IMR-90 (cell line): Measurements from ENCODE around the gene NEURL2. TPM values are rescaled to one million over a fixed set of nuclear protein-coding genes. Genes with fewer than 3 reads are reported as not detected.

Source experiments
- ATAC-seq: fragments of 200-7000 bp; cut with Tn5 transposase; 2 replicates; pipeline ENCODE4 v1.9.1; 2020; ENCODE audit warnings: low read depth, mild to moderate bottlenecking, moderate library complexity
- BruUV-seq: library from RNA; stranded (reverse); fragments of 400-500 nt; replicated peaks from 2 replicates; lab custom pipeline; 2021; lab: Mats Ljungman, UMichigan
- CTCF ChIA-PET: fragments of 300-600 bp; formaldehyde crosslinking; extraction: SDS; loops from one replicate; lab custom pipeline; 2021; ENCODE audit warnings: antibody characterized with exemption; lab: Yijun Ruan, JAX
- POLR2A ChIA-PET: fragments of 300-600 bp; sonication (Branson Sonifier 250); formaldehyde crosslinking; loops from one replicate; lab custom pipeline; 2022; ENCODE audit warnings: antibody characterized with exemption; ENCODE audit not compliant: unreplicated experiment; lab: Charles Lee
- DNase-seq: peaks from one replicate; pipeline ENCODE4 v3.0.0; 2013
- H2AFZ ChIP-seq: replicated peaks from 2 replicates; pipeline ENCODE3; 2013; ENCODE audit warnings: low read length, mild to moderate bottlenecking; ENCODE audit not compliant: poor library complexity
- H2AK5ac ChIP-seq: 2 replicates; pipeline ENCODE4 v1.6.1; 2013; ENCODE audit warnings: low read depth, low read length, inconsistent platforms
- H2AK9ac ChIP-seq: replicated peaks from 2 replicates; pipeline ENCODE3; 2013; ENCODE audit warnings: mild to moderate bottlenecking, low read depth, low read length, moderate library complexity; ENCODE audit not compliant: poor library complexity
- H2BK120ac ChIP-seq: 2 replicates; pipeline ENCODE4 v1.6.1; 2013; ENCODE audit warnings: low read depth, low read length, inconsistent platforms
- H2BK15ac ChIP-seq: 3 replicates; pipeline ENCODE4 v1.6.1; 2013; ENCODE audit warnings: low read depth, low read length, inconsistent platforms
- H2BK20ac ChIP-seq: 2 replicates; pipeline ENCODE4 v1.6.1; 2013; ENCODE audit warnings: low read depth, mild to moderate bottlenecking, inconsistent platforms, low read length, moderate library complexity
- H2BK5ac ChIP-seq: 2 replicates; pipeline ENCODE4 v1.6.1; 2013; ENCODE audit warnings: mild to moderate bottlenecking, low read depth, low read length, inconsistent platforms; ENCODE audit not compliant: poor library complexity, severe bottlenecking
- H3K14ac ChIP-seq: replicated peaks from 2 replicates; pipeline ENCODE4 v1.6.1; 2013; ENCODE audit warnings: low read depth, low read length, inconsistent platforms
- H3K18ac ChIP-seq: 2 replicates; pipeline ENCODE4 v1.6.1; 2013; ENCODE audit warnings: low read depth, low read length, control low read depth
- H3K23ac ChIP-seq: 2 replicates; pipeline ENCODE4 v1.6.1; 2013; ENCODE audit warnings: low read depth, low read length, inconsistent platforms
- H3K27ac ChIP-seq: 2 replicates; pipeline ENCODE4 v1.5.1; 2013; ENCODE audit warnings: mild to moderate bottlenecking, control low read depth, low read length; ENCODE audit not compliant: insufficient read depth
- H3K27me3 ChIP-seq: 2 replicates; pipeline ENCODE4 v1.6.1; 2013; ENCODE audit warnings: low read length; ENCODE audit not compliant: control insufficient read depth, insufficient read depth
- H3K36me3 ChIP-seq: 2 replicates; pipeline ENCODE4 v1.6.1; 2013; ENCODE audit warnings: low read length, mixed read lengths; ENCODE audit not compliant: control insufficient read depth, insufficient read depth
- H3K4ac ChIP-seq: 2 replicates; pipeline ENCODE4 v1.6.1; 2013; ENCODE audit warnings: low read depth, low read length, inconsistent platforms
- H3K4me1 ChIP-seq: 2 replicates; pipeline ENCODE4 v1.6.1; 2013; ENCODE audit warnings: low read length, mixed read lengths; ENCODE audit not compliant: control insufficient read depth, insufficient read depth
- H3K4me2 ChIP-seq: 2 replicates; pipeline ENCODE4 v1.6.1; 2013; ENCODE audit warnings: low read depth, mild to moderate bottlenecking, control low read depth, low read length, moderate library complexity
- H3K4me3 ChIP-seq: 2 replicates; pipeline ENCODE4 v1.5.1; 2013; ENCODE audit warnings: low read depth, mild to moderate bottlenecking, control low read depth, low read length, moderate library complexity; ENCODE audit not compliant: insufficient read depth
- H3K56ac ChIP-seq: 2 replicates; pipeline ENCODE4 v1.6.1; 2013; ENCODE audit warnings: low read length, inconsistent platforms; ENCODE audit not compliant: insufficient read depth; ENCODE audit errors: extremely low read depth
- H3K79me1 ChIP-seq, 2 experiments: 2 replicates each; pipeline ENCODE4 v1.6.1; 2013; ENCODE audit warnings: low read length in 2 of 2, inconsistent platforms in 1 of 2, low read depth in 1 of 2
- H3K9ac ChIP-seq: 2 replicates; pipeline ENCODE4 v1.6.1; 2013; ENCODE audit warnings: low read depth, low read length, control low read depth
- H3K9me1 ChIP-seq: 2 replicates; pipeline ENCODE4 v1.6.1; 2013; ENCODE audit warnings: low read length, inconsistent platforms; ENCODE audit not compliant: insufficient read depth
- H3K9me3 ChIP-seq: 2 replicates; pipeline ENCODE4 v1.6.1; 2013; ENCODE audit warnings: low read length; ENCODE audit not compliant: control insufficient read depth, insufficient read depth
- H4K20me1 ChIP-seq: 2 replicates; pipeline ENCODE4 v1.6.1; 2013; ENCODE audit warnings: low read length, inconsistent platforms; ENCODE audit not compliant: insufficient read depth
- H4K5ac ChIP-seq: 2 replicates; pipeline ENCODE4 v1.6.1; 2013; ENCODE audit warnings: mild to moderate bottlenecking, low read depth, low read length, control low read depth
- H4K8ac ChIP-seq, 2 experiments: 2 replicates each; pipeline ENCODE4 v1.6.1; 2013; ENCODE audit warnings: low read depth in 2 of 2, low read length in 2 of 2, control low read depth in 1 of 2, inconsistent platforms in 1 of 2
- H4K91ac ChIP-seq: 2 replicates; pipeline ENCODE4 v1.6.1; 2013; ENCODE audit warnings: low read depth, low read length, inconsistent platforms; ENCODE audit not compliant: insufficient read depth
- BHLHE40 ChIP-seq: fragments of 150-350 bp; IDR thresholded peaks from 2 replicates; pipeline ENCODE4 v1.6.1; 2016; ENCODE audit warnings: mild to moderate bottlenecking, low read depth, low read length
- CEBPB ChIP-seq: IDR thresholded peaks from 2 replicates; pipeline ENCODE4 v1.6.1; 2012; ENCODE audit warnings: low read depth, low read length, improper control_type of control experiment
- CHD1 ChIP-seq: IDR thresholded peaks from 2 replicates; pipeline ENCODE4 v1.6.1; 2012; ENCODE audit warnings: low read depth, low read length, improper control_type of control experiment
- FOS ChIP-seq: fragments of 150-350 bp; IDR thresholded peaks from 2 replicates; pipeline ENCODE4 v1.6.1; 2016; ENCODE audit warnings: low read depth, low read length
- MAFK ChIP-seq: IDR thresholded peaks from 2 replicates; pipeline ENCODE4 v1.6.1; 2012; ENCODE audit warnings: low read depth, low read length, improper control_type of control experiment
- MAZ ChIP-seq: IDR thresholded peaks from 2 replicates; pipeline ENCODE4 v1.6.1; 2012; ENCODE audit warnings: low read depth, mild to moderate bottlenecking, low read length, improper control_type of control experiment, moderate library complexity, borderline replicate concordance
- MXI1 ChIP-seq: IDR thresholded peaks from 2 replicates; pipeline ENCODE4 v1.6.1; 2012; ENCODE audit warnings: low read depth, mild to moderate bottlenecking, low read length, moderate library complexity, borderline replicate concordance
- NFE2L2 ChIP-seq: fragments of 150-350 bp; IDR thresholded peaks from 2 replicates; pipeline ENCODE4 v1.6.1; 2016; ENCODE audit warnings: low read depth, mild to moderate bottlenecking, low read length
- POLR2A ChIP-seq: IDR thresholded peaks from 2 replicates; pipeline ENCODE4 v1.6.1; 2012; ENCODE audit warnings: mild to moderate bottlenecking, low read depth, low read length
- RAD21 ChIP-seq: IDR thresholded peaks from 2 replicates; pipeline ENCODE4 v1.6.1; 2012; ENCODE audit warnings: low read length, improper control_type of control experiment
- RCOR1 ChIP-seq: IDR thresholded peaks from 2 replicates; pipeline ENCODE4 v1.6.1; 2012; ENCODE audit warnings: mild to moderate bottlenecking, low read length, improper control_type of control experiment; ENCODE audit not compliant: insufficient replicate concordance
- RFX5 ChIP-seq: IDR thresholded peaks from 2 replicates; pipeline ENCODE4 v1.8.0; 2012; ENCODE audit warnings: low read depth, mild to moderate bottlenecking, low read length, moderate library complexity
- SMC3 ChIP-seq: fragments of 150-350 bp; IDR thresholded peaks from 2 replicates; pipeline ENCODE4 v1.6.1; 2016; ENCODE audit warnings: low read depth, mild to moderate bottlenecking, antibody characterized with exemption, low read length, moderate library complexity
- WGBS, 2 experiments: methylation state at CpG; one replicate each; pipeline versions ENCODE4 v1.1.5 to v1.1.7; 2013; ENCODE audit warnings: missing lambda C conversion rate in 2 of 2; ENCODE audit not compliant: insufficient read length in 1 of 2; ENCODE audit errors: extremely low coverage in 2 of 2; 5-methylcytosine and 5-hydroxymethylcytosine counted together
- dilution Hi-C: fragments of 300-500 bp; cut with HindIII; formaldehyde crosslinking; loops from one replicate; pipeline ENCODE4 v1.14.3; 2018; ENCODE audit warnings: low sequenced_read_pairs; ENCODE audit not compliant: unreplicated experiment
- in situ Hi-C: fragments of 300-500 bp; cut with MboI; formaldehyde crosslinking; loops from 3 replicates; pipeline ENCODE4 v1.14.3; 2019; ENCODE audit warnings: low sequenced_read_pairs, inconsistent platforms, mixed read lengths
- intact Hi-C: fragments of 100-400 bp; cut with micrococcal nuclease; formaldehyde crosslinking; loops from 2 replicates; pipeline ENCODE4 v1.10.0; 2022
- polyA plus RNA-seq, 3 experiments: library from polyadenylated mRNA; depleted of rRNA; stranded (reverse); fragments of >200 nt; gene quantifications; 2 replicates each; pipeline ENCODE4 v1.2.3, GENCODE V29; 2012; ENCODE audit warnings: low replicate concordance in 1 of 3
- total RNA-seq: library from RNA; depleted of rRNA; stranded (reverse); fragments of >200 nt; gene quantifications from 2 replicates; pipeline ENCODE4 v1.2.3, GENCODE V29; 2012
- TF ChIP-seq, protein P1 (sequence below): fragments of 150-350 bp; IDR thresholded peaks from 2 replicates; pipeline ENCODE4 v1.6.1; 2017; ENCODE audit warnings: mild to moderate bottlenecking, antibody characterized with exemption, low read length, low read depth
- TF ChIP-seq, protein P2 (sequence below): fragments of 150-350 bp; IDR thresholded peaks from 2 replicates; pipeline ENCODE4 v1.6.1; 2016; ENCODE audit warnings: low read depth, mild to moderate bottlenecking, low read length, moderate library complexity, borderline replicate concordance
- TF ChIP-seq, protein P3 (sequence below): conservative IDR thresholded peaks from 2 replicates; pipeline ENCODE4 v1.5.1; 2012; ENCODE audit warnings: mild to moderate bottlenecking, low read depth, low read length, improper control_type of control experiment

Gene NEURL2
- total and polyA plus RNA-seq, 2 of the 4 experiments (the other 2 are of a cell fraction) = 1.1 to 2.5 TPM

DNA sequence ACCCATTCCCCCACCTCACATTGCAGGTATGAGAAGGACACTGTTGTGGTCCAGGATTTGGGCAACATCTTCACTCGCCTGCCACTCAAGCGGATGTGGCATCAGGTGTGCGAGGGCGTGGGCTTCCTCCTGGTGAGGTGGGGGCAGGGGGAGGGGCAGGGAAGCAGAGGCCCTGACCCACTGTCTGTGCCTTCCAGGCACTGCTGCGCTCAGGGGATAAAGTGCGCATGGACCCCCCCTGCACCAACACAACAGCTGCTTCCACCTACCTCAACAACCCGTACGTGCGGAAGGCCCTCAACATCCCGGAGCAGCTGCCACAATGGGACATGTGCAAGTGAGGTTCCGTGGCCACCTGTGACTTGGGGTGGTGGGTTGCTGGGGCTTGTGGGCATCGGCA, 3.8 kb upstream of the NEURL2 start:
- no peak overlapping the region for H3K9ac ChIP-seq
- no peak overlapping the region for H3K4ac ChIP-seq
- in situ Hi-C loops = no loop called here
- H3K56ac ChIP-seq = no peak overlapping the region
- H3K4me1 ChIP-seq = peaks cover 3% of the 10 kb centered on the region; the same call in 1 of the 2 replicates
- dilution Hi-C loops = no loop called here
- H2AK9ac ChIP-seq = no peak overlapping the region
- no peak overlapping the region for H3K27ac ChIP-seq
- H4K5ac ChIP-seq = no peak overlapping the region
- WGBS, 2 experiments = no CpG with 5 or more reads among the region's 12 CpGs
- BruUV-seq = no TSS peak
- H3K27me3 ChIP-seq = no peaks in the 10 kb centered on the region
- peaks cover 14 to 44% of the 10 kb centered on the region in 2 experiments for H3K79me1 ChIP-seq
- H4K20me1 ChIP-seq = 0 out of 2 replicates have a peak, but pooled peaks cover 8% of the 10 kb centered on the region
- no peak overlapping the region for H3K4me3 ChIP-seq
- 0 out of 2 replicates have a peak, but pooled peaks cover 2% of the 10 kb centered on the region for H3K9me1 ChIP-seq
- peak overlapping the region; percentile 5 for H2AFZ ChIP-seq
- H2BK20ac ChIP-seq = no peak overlapping the region
- CTCF ChIA-PET = no interaction called here
- no peak overlapping the region for H2BK120ac ChIP-seq
- no peaks in the 10 kb centered on the region for H3K9me3 ChIP-seq
- no peak overlapping the region for H2AK5ac ChIP-seq
- H3K4me2 ChIP-seq = no peak overlapping the region
- POLR2A ChIA-PET = no interaction called here
- no peak overlapping the region for H4K91ac ChIP-seq
- intact Hi-C loops = loop anchor here (5.0 kb wide), 1 partner anchor 78 kb away; the partner anchor contains the start of gene ZNF335
- H3K23ac ChIP-seq = no peak overlapping the region
- H3K36me3 ChIP-seq = peaks cover 54% of the 10 kb centered on the region
- DNase-seq (no peak), ATAC-seq (no peak)
- H4K8ac ChIP-seq = no peak overlapping the region
- no peak overlapping the region for H2BK5ac ChIP-seq
- H2BK15ac ChIP-seq = no peak overlapping the region
- H3K18ac ChIP-seq = no peak overlapping the region
- TF ChIP-seq RFX5 (no peak), MAFK (no peak), CHD1 (no peak), CEBPB (no peak), MAZ (no peak), POLR2A (no peak), BHLHE40 (no peak), RCOR1 (no peak), NFE2L2 (no peak), SMC3 (no peak), FOS (no peak), RAD21 (no peak), MXI1 (no peak)
- TF ChIP-seq, protein P1, sequence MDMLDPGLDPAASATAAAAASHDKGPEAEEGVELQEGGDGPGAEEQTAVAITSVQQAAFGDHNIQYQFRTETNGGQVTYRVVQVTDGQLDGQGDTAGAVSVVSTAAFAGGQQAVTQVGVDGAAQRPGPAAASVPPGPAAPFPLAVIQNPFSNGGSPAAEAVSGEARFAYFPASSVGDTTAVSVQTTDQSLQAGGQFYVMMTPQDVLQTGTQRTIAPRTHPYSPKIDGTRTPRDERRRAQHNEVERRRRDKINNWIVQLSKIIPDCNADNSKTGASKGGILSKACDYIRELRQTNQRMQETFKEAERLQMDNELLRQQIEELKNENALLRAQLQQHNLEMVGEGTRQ = no peak
- TF ChIP-seq, protein P2, sequence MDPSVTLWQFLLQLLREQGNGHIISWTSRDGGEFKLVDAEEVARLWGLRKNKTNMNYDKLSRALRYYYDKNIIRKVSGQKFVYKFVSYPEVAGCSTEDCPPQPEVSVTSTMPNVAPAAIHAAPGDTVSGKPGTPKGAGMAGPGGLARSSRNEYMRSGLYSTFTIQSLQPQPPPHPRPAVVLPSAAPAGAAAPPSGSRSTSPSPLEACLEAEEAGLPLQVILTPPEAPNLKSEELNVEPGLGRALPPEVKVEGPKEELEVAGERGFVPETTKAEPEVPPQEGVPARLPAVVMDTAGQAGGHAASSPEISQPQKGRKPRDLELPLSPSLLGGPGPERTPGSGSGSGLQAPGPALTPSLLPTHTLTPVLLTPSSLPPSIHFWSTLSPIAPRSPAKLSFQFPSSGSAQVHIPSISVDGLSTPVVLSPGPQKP = no peak
- TF ChIP-seq, protein P3, sequence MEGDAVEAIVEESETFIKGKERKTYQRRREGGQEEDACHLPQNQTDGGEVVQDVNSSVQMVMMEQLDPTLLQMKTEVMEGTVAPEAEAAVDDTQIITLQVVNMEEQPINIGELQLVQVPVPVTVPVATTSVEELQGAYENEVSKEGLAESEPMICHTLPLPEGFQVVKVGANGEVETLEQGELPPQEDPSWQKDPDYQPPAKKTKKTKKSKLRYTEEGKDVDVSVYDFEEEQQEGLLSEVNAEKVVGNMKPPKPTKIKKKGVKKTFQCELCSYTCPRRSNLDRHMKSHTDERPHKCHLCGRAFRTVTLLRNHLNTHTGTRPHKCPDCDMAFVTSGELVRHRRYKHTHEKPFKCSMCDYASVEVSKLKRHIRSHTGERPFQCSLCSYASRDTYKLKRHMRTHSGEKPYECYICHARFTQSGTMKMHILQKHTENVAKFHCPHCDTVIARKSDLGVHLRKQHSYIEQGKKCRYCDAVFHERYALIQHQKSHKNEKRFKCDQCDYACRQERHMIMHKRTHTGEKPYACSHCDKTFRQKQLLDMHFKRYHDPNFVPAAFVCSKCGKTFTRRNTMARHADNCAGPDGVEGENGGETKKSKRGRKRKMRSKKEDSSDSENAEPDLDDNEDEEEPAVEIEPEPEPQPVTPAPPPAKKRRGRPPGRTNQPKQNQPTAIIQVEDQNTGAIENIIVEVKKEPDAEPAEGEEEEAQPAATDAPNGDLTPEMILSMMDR = no peak
- no peak overlapping the region for H3K14ac ChIP-seq
